Astrocyte (in vitro differentiated cells and primary cell): ENCODE measurements around the gene HBG2.

Experiments
- EZH2 ChIP-seq: IDR thresholded peaks from 2 replicates; pipeline ENCODE4 v1.6.1; 2012; ENCODE audit warnings: mild to moderate bottlenecking, low read length, inconsistent platforms; ENCODE audit not compliant: insufficient read depth
- TF ChIP-seq, protein P1 (sequence below): IDR thresholded peaks from 2 replicates; pipeline ENCODE4 v1.5.1; 2011; ENCODE audit warnings: low read depth, mild to moderate bottlenecking, inconsistent platforms, low read length, moderate library complexity; ENCODE audit not compliant: insufficient read depth

DNA sequence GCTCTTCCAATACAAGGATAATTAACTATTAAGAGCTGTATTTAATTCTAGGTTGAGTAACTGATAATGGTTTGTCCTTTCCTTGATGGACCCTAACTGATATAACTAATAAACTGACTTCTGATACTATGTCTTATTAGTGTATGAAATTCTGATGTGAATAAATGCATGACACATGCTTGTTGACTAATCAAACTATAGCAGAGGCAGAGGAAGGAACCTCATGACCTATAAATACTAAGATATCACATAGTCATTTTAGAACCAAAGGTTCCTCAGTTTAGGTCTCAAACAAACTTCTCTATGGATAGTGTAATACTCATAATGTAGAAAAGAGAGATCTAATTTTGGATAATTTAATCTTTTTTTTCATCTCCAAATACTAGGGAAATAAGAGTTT, 15.5 kb downstream of the HBG2 start:
- TF ChIP-seq, protein P1, sequence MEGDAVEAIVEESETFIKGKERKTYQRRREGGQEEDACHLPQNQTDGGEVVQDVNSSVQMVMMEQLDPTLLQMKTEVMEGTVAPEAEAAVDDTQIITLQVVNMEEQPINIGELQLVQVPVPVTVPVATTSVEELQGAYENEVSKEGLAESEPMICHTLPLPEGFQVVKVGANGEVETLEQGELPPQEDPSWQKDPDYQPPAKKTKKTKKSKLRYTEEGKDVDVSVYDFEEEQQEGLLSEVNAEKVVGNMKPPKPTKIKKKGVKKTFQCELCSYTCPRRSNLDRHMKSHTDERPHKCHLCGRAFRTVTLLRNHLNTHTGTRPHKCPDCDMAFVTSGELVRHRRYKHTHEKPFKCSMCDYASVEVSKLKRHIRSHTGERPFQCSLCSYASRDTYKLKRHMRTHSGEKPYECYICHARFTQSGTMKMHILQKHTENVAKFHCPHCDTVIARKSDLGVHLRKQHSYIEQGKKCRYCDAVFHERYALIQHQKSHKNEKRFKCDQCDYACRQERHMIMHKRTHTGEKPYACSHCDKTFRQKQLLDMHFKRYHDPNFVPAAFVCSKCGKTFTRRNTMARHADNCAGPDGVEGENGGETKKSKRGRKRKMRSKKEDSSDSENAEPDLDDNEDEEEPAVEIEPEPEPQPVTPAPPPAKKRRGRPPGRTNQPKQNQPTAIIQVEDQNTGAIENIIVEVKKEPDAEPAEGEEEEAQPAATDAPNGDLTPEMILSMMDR: no peak
- TF ChIP-seq EZH2: no peak
